ENCODE data around the gene CDK6. TPM values are rescaled to one million over a fixed set of nuclear protein-coding genes. Genes with fewer than 3 reads are reported as not detected.

Gene CDK6
- total and polyA plus RNA-seq, 2 of the 8 experiments (the other 6 are each of a cell fraction or from before 2014, with no cell fraction given), result 5.9 to 18.9 TPM

- Histone ChIP-seq H3K27ac (ENCODE audit: low read depth, low read length) (no peak overlapping the region), H4K8ac (ENCODE audit: extremely low read depth, insufficient read depth, low read length) (no peak overlapping the region), H3K4me3 (ENCODE audit: extremely low read depth in 1 of 4, insufficient read depth in 2 of 4, low read depth in 3 of 4, low read length in 4 of 4) (no peak overlapping the region), H2BK5ac (ENCODE audit: low read depth, low read length) (no peak overlapping the region), H3K36me3 (ENCODE audit: control insufficient read depth in 2 of 4, insufficient read depth in 4 of 4, low read length in 3 of 4) (no peaks in the 10 kb centered on the region; a peak in 1 of 8 replicates), H4K5ac (ENCODE audit: insufficient read length, low read depth, low read length) (no peak overlapping the region), H3K23ac (ENCODE audit: insufficient read length) (no peak overlapping the region), H3K4me1 (replicated peaks in 1 of 4; ENCODE audit: control insufficient read depth in 3 of 4, insufficient read depth in 4 of 4, low read length in 3 of 4) (peaks cover 0 to 4% (median 0%) of the 10 kb centered on the region in 4 experiments; a peak in 1 of 7 replicates), H2BK20ac (ENCODE audit: low read length) (no peak overlapping the region), H3K9me3 (ENCODE audit: insufficient read depth in 2 of 2, low read depth in 1 of 2, low read length in 1 of 2) (no peaks in the 10 kb centered on the region), H3K4me2 (ENCODE audit: insufficient read depth in 1 of 2, low read depth in 2 of 2, low read length in 2 of 2) (no peak overlapping the region), H3K27me3 (replicated peaks in 1 of 4; ENCODE audit: control insufficient read depth in 3 of 4, extremely low read depth in 1 of 4, insufficient read depth in 3 of 4, low read length in 3 of 4) (no peaks in the 10 kb centered on the region), H3K9ac (replicated peaks in 1 of 4; ENCODE audit: extremely low read depth in 1 of 4, low read depth in 3 of 4, low read length in 3 of 4) (no peak overlapping the region), H3K23me2 (ENCODE audit: low read depth, low read length) (no peaks in the 10 kb centered on the region; the same call in 1 of the 2 replicates), H2AK5ac (ENCODE audit: low read depth, low read length) (no peak overlapping the region), H4K91ac (replicated peaks; ENCODE audit: insufficient read length, low read length) (no peak overlapping the region), H2BK12ac (ENCODE audit: low read depth, low read length) (no peak overlapping the region), H3K18ac (ENCODE audit: extremely low read depth, low read length) (no peak overlapping the region), H2BK15ac (ENCODE audit: low read length) (no peak overlapping the region), H4K20me1 (replicated peaks in 1 of 2; ENCODE audit: control insufficient read depth in 1 of 2, insufficient read depth in 2 of 2, low read length in 2 of 2) (no peaks in the 10 kb centered on the region), H2AFZ (ENCODE audit: low read length) (no peak overlapping the region), H2BK120ac (replicated peaks; ENCODE audit: low read depth, low read length) (no peak overlapping the region), H3K79me1 (ENCODE audit: low read depth, low read length) (no peaks in the 10 kb centered on the region), H3K79me2 (ENCODE audit: control insufficient read depth in 1 of 2, insufficient read depth in 2 of 2, low read length in 2 of 2) (no peaks in the 10 kb centered on the region), H3K56ac (replicated peaks; ENCODE audit: insufficient read length, low read depth, low read length) (no peak overlapping the region), H3K4ac (replicated peaks; ENCODE audit: insufficient read length, low read depth, low read length) (no peak overlapping the region), H3K14ac (ENCODE audit: insufficient read length) (no peak overlapping the region)
- POLR2A ChIA-PET (ENCODE audit: partially characterized antibody), result no interaction called here
- WGBS, 2 experiments (ENCODE audit: extremely low coverage in 1 of 2, insufficient coverage in 1 of 2, insufficient read length in 1 of 2, insufficient replicate concordance in 2 of 2, low coverage in 1 of 2, low lambda C conversion rate in 2 of 2, missing lambda C conversion rate in 1 of 2), result 65% methylated on average over 1 of the region's 1 CpG; no CpG with 5 or more reads in 1 of the 2 experiments
- CTCF ChIA-PET (ENCODE audit: partially characterized antibody), result interaction anchor here (0.7 to 1.9 kb wide), 9 partner anchors 15 to 387 kb away, joined by 3 to 6 read pairs (median 3); partner anchors contain the start of gene FAM133B
- no peak for TF ChIP-seq SUZ12 (IDR thresholded peaks at IDR 0.05; ENCODE audit: low read length)
- no peak for TF ChIP-seq MAX (IDR thresholded peaks at IDR 0.05)
- no peak for TF ChIP-seq CHD1 (IDR thresholded peaks at IDR 0.05; ENCODE audit: low read depth, low read length)
- TF ChIP-seq KDM1A (IDR thresholded peaks at IDR 0.05; ENCODE audit: borderline replicate concordance, low read length), result no peak
- TF ChIP-seq ZNF274 (IDR thresholded peaks at IDR 0.05; ENCODE audit: borderline replicate concordance, extremely low read depth, low read length), result no peak
- no peak for TF ChIP-seq RXRA (IDR thresholded peaks at IDR 0.05; ENCODE audit: insufficient read depth, low read depth, low read length)
- TF ChIP-seq CTCF (IDR thresholded peaks at IDR 0.05; ENCODE audit: control extremely low read depth in 1 of 3, insufficient read depth in 1 of 3, low read depth in 1 of 3, low read length in 3 of 3), result no peak
- no peak for TF ChIP-seq TCF12 (IDR thresholded peaks at IDR 0.05; ENCODE audit: low read depth, low read length)
- no peak for TF ChIP-seq POLR2A (IDR thresholded peaks at IDR 0.05; ENCODE audit: control extremely low read depth in 1 of 2, low read depth in 2 of 2, low read length in 2 of 2)
- TF ChIP-seq HDAC2 (IDR thresholded peaks at IDR 0.05; ENCODE audit: borderline replicate concordance in 1 of 2, low read depth in 2 of 2, low read length in 2 of 2), result no peak
- TF ChIP-seq CBX8 (IDR thresholded peaks at IDR 0.05; ENCODE audit: borderline replicate concordance, low read depth, low read length), result no peak
- no peak for FAIRE-seq
- DNase-seq (ENCODE audit: low read depth in 1 of 2, low spot score in 2 of 2), result no peak
Observed at GRCh38 chr7:92615861-92616260, 220.5 kb downstream of the CDK6 start.

Measured in H1 (cell line).